NCI-H510A treated with DMSO at 0.1 percent for 48 hours (cell line): ENCODE data around the gene TAF5.
A peak's percentile ranks its signal among the peaks of the same experiment; 100 is the strongest.
"Not testable (repeated sequence)": the region's sequence is repeated elsewhere in the genome, so short reads cannot be mapped to it uniquely, and the experiment has no call there.

Experiments
- DNase-seq: peaks from one replicate; lab custom pipeline; 2025; lab: John Stamatoyannopoulos, UW

TAF5 gene

DNA sequence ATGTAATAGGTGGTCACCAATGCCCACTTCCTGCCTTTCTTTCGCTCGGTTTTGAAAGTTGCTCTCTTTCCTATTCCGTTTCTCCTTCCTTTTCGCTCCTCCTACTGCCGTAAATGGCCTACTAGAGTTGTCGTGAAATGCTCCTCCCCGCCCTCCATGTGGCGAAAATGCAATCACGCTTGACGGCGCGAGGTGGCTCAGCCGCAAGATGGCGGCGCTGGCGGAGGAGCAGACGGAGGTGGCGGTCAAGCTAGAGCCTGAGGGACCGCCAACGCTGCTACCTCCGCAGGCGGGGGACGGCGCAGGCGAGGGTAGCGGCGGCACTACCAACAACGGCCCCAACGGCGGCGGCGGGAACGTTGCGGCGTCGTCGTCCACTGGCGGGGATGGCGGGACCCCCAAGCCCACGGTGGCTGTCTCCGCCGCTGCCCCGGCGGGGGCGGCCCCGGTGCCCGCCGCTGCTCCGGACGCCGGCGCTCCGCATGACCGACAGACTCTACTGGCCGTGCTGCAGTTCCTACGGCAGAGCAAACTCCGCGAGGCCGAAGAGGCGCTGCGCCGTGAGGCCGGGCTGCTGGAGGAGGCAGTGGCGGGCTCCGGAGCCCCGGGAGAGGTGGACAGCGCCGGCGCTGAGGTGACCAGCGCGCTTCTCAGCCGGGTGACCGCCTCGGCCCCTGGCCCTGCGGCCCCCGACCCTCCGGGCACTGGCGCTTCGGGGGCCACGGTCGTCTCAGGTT is at the start of gene TAF5:
Gene TAF5, plus strand, starts transcription at position 195 of the 737 bp plus-strand sequence. Its CDS starts 14 bp downstream, at position 209.
- peak; percentile 97 for DNase-seq

DNA sequence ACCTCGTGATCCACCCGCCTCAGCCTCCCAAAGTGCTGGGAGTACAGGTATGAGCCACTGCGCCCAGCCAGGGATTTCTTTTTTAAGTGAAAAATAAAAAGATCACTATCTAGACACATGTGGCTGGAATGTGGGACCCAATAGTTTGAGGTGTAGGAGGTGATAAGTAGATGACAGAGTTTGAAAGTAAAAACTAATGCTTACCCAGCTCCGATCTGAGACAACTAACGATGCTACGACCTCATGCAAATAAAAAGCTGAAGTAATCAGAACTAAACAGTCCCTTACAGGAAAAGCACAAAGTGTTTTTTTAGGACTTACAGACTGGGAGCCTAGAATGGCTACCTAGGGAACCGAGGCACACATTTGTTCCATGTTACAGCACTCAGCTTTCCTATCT is 39.9 kb upstream of the TAF5 start:
- DNase-seq: no peak

DNA sequence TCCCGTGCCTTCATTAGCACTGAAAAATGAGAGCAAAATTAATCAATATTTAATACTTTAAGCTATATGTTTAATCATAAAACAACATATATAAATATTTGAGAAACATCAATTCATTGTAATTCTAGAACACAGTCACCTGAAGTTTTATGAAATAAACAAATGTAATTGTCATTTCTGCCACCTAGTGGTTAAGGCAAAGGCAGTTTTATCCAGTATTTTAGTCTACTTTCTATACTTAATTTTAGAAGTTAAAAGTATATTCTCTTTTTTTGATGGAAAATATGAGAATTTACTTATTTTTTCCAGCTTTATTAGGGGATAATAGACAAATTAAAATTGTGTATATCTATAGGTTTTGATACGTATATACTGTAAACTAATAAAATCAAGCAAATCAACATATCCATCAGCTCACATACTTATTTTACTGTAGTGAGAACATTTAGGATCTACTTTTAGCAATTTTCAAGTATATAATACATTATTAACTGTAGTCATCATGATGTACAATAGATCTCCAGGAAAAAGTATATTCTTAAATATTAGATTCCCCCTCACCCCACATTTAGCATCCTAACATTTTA is 33.7 kb upstream of the TAF5 start:
- peak; percentile 38 for DNase-seq

DNA sequence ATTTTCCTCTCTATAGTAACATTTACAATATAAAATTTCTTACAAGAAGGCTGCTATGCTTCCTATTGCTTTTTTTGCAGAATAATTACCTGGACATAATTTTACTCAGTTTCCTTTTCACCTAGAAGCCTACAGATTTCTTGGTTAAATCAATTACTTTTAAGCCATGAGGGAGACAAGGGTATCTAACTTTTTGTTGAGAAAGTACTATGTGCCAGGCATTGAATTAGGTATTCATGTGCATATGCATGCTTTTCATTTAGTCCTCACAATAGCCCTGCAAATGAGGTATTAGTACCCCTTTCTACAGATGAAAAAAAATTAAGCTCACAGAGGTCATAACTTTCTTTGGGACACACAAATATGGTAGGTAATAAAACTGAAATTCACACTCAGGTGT is 33.2 kb upstream of the TAF5 start:
- DNase-seq: no peak

DNA sequence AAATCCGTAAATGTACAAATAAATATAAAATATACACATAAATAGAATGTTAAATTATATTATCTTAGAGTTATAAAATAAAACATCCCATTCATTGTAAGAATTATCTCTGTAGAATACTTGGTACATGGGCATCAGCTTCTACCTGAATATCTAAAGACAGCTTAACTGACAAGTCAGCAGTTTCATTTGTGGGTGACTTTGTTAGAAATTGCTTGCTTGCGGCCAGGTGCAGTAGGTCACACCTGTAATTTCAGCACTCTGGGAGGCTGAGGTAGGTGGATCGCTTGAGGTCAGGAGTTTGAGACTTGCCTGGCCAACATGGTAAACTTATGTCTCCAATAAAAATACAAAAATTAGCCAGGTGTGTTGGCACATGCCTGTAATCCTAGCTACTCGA is 31.4 kb upstream of the TAF5 start:
- no peak for DNase-seq

DNA sequence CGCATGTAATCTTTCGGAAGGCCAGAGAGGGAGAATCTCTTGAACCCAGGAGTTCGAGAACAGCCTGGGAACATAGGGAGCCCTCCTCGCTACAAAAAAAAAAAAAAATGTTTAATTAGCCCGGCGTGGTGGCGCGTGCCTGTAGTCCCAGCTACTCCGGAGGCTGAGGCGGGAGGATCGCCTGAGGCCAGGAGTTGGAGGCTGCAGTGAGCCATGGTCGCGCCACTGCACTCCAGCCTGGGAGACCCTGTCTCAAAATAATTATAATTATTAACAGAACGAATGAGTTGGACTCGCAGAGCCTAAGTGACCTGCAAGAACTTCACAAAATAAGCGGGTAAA is 17.6 kb upstream of the TAF5 start:
- no peak for DNase-seq

DNA sequence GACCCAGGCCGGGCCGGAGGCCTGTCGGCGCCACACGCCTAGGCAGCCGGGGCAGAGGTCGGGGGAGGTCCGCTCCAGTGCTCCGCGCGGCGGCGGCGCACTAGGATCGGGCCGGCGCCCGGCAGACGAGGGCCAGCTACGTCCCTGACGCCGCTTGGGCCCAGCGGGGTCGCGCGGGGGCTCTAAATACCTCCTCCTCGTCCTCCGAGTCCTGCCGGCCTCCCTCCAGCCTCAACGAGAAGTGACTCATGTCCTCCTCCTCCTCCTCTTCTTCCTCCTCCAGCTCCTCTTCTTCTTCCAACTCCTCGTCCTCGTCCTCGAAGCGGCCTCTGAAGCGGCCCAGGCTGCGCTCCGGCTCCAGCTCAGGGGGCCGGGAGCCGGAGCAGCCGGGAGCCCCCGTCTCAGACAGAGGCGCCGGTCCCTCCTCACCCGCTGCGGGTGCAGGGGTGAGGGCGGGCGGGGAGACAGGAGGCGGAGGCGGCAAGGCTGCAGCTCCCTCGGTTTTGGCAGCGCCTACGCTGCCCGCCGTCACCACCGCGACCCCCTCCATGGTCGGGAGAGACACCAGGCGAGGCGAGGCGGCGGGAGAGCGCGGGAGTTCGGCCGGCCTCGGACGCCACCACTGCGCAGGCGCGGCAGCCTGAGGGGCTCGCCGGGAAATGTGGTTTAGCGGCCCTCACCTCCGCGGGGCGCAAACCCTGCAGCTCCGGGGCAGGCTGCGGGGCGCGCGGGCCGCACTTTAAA is 17.1 kb upstream of the TAF5 start, which contains the start of gene PCGF6:
Gene PCGF6, minus strand, starts transcription at position 624 of the 744 bp plus-strand sequence. Its CDS starts 74 bp downstream, at position 550.
- peak; percentile 87 for DNase-seq

DNA sequence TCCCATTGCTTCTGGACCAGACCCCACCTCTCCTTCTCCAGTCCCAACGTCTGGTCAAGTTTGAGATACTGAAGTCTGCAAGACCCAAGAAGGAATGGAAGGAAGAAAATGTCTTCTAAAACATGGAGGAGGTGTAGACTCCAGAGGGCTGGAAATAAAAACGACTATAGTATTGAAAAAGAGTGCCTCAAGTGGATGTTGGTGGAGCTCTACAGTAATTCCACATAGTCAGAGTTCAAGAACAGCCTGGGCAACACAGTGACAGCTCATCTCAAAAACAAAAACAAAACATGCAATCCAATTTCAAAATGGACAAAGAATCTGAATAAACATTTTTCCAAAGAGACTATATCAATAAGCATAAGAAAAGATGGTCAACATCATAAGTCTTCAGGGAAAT is 14.5 kb upstream of the TAF5 start:
- no peak for DNase-seq

DNA sequence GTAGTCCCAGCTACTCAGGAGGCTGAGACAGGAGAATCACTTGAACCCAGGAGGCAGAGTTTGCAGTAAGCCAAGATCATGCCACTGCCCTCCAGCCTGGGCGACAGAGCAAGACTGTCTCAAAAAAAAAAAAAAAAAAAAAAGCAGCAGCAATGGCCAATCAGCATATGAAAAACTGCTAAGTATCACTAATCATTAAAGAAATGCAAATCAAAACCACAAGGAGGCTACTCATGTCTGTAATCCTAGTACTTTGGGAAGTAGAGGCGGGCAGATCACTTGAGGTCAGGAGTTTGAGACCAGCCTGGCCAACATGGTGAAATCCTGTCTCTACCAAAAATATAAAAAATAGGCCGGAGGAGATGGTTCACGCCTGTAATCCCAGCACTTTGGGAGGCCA is 13.2 kb upstream of the TAF5 start:
- not testable (repeated sequence) for DNase-seq

DNA sequence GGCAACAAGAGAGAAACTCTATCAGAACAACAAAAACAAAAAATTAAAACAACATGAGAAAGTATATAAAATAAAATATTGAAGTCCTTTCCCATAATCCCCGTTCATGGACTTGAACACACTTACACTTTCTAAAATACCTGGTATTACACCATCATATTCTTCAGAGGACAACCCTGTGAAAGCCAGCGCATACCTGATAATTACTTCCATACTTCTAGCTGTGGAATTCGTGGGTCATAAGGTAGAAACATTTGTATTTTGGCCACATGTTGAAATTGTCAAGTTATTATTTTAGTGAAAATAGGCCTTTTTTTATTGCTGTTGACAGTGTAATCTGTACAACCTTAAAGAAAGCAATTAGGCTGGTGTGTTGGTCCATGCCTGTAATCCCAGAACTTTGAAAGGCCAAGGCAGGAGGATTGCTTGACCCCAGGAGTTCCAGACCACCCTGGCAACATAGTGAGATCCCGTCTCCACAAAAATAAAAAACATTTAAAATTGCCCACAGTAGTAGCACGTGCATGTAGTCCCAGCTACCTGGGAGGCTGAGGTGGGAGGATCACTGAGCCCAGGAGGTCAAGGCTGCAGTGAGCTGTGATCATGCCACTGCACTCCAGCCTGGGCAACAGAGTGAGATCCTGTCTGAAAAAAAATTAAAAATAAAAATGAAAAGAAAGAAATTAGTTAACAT is 11.7 kb upstream of the TAF5 start:
- DNase-seq: no peak

DNA sequence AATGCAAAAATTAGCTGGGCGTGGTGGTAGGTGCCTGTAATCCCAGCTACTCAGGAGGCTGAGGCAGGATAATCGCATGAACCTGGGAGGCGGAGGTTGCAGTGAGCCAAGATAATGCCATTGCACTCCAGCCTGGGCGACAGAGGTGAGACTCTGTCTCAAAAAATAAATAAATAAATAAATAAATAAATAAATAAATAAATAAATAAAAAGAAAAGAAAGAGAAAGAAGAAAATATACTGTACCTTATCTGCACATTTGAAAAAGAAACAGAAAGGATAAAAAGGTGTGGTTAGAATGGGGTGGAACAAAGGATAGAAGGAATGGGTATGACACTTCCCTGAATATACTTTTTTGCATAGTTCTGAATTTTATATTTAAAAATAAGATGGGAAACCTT is 8.3 kb upstream of the TAF5 start:
- DNase-seq: not testable (repeated sequence)

DNA sequence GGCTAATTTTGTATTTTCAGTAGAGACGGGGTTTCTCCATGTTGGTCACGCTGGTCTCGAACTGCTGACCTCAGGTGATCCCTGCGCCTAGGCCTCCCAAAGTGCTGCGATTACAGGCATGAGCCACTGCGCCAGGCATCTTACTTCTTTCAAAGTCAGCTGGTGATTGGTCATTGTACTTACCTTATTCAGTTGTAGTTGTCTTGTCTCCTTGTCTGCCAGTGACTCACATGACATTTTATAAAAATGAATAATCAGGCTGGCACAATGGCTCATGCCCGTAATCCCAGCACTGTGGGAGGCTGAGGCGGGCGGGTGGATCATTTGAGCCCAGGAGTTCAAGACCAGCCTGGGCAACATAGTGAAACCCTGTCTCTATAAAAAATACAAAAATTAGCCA is 7.0 kb upstream of the TAF5 start:
- DNase-seq: not testable (repeated sequence)

DNA sequence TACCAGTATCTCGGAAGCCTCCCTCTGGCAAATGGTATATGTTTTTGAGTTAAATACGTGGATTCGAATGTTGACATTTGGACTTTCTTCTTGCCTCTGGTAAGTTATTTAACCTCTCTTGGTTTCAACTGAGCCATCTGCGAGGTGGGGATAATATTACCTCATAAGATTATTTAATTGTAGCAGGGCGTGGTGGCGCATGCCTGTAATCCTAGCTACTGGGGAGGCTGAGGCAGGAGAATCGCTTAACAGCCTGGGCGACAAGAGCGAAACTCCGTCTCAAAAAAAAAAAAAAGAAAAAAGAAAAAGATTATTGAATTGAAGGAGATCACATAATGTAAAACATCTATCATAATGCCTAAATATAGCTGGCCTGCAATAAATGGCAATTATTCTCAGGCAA is 396 bp upstream of the TAF5 start:
- DNase-seq: peak; percentile 50

DNA sequence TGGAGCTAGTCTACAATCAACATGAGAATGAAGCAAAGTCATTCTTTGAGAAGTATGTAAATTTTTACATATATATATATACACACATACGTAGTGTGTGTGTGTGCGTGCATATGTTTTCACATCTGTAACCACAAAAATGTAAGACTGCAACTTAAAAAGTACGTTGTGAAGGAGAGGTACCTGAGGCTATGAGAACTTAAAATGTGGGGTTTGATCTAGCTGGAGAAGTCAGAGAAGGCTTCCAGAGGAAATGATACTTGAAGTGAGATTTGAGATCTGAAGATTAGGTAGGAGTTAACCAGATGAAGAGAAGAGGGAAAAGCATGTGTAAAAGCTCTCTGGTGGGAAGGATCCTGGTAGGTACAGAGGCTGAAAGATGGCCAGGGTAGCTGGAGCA is 5.8 kb downstream of the TAF5 start:
- DNase-seq: no peak

DNA sequence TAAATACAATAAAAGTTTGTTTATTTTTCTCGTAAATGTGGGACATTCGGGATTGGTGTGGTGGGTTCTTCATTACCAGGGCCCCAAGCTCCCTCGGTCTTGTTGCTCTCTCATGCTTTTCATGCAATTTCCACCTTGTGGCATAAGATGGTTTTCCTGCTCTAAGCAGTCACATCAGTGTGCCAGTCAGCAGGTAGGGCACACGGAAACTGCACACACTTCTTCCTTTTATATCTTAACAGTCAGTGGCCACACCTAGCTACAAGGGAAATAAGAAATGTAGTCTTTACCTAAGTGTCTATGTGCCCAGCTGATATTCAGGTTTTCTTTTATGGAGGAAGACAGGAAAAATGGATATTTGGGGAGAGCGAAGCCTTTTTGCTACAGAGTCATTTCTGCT is 6.5 kb downstream of the TAF5 start:
- no peak for DNase-seq

DNA sequence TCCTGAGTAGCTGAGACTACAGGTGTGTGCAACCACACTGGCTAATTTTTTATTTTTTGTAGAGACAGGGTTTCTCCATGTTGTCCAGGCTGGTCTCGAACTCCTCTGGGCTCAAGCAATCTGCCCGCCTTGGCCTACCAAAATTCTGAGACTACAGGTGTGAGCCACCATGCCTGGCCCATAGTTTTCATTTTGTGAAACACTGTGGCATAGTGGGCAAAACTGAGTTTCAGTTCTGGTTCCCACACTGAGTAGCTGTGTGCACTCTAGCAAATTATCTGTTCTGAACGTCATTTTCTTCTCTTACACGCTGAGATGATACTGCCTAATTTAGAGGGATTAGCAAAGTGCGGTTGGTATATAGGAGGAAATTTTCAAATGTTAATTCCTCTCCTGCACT is 15.0 kb downstream of the TAF5 start:
- no peak for DNase-seq

DNA sequence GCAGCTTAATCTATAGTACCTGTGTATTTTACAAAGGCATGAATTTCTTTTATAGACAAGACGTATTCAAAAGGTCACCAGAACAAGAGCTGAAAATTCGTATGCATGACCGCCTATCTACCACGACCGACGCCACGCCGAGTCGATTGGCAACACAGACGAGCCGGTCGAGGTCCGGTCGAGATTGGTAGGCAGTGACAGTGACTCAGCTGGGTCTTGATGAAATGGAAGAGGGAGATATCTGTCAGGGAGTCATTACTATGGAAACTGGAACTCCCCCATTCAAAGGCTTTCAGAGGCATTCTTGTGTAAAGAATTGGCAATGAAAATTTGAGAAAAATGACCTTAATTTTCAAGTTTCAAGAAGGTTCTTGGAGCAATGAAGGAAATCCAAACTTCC is 26.4 kb downstream of the TAF5 start:
- no peak for DNase-seq

DNA sequence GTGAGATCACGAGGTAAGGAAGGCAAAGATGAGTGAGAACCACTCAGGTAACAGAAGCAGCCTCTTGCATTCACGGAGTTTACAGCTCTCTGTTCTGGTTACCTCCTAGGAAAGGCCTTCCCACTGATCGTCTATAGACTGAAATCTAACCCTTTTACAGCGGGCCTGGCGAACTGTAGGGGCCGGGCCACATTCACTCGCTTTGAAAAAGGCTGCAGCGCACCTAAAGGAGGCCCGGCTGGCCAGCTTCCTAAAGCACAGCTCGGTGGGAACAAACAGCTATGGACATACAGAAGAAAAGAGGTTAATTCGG is 27.9 kb downstream of the TAF5 start:
- no peak for DNase-seq

DNA sequence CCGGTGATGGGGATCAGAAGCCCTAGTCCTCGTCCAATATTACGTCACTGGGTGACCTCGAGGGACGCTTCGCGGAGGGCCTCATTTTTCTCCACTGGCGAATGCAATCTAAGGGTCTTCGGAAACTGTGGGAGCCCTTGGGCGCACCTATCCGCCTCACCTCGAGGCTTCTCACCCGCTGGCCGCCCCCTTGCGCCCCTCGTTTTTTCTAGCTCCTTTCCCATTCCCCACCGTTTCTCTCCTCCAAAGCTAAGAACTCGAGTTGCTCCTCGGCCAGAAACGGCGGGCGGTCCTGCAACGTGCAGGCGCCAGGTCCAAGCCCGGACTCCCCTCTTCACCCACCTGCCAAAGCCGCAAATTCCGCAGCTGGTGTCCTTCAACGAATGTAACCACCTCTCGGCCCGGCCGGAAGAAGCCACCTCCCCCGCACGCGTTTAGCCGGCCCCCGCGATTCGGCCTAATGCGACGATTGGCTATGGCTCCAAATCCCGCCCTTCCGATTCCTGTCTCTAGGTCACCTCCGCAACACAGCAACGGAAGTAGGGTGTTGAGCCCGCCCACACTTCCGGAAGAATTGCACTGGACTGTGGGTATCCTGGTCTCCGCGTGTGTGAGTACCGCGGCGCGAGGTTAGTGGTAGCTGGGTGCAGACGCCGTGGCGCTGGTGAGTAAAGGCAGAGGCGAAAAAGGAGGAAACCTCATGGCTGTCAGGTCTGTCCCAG is 28.5 kb downstream of the TAF5 start, which contains the start of the genes ATP5MK and PDCD11:
Gene ATP5MK, minus strand, starts transcription at position 409 of the 722 bp plus-strand sequence. CDS start 4,018 bp downstream, outside the sequence.
Gene PDCD11, plus strand, starts transcription at position 560 of the 722 bp plus-strand sequence. CDS start 1,801 bp downstream, outside the sequence.
- peak; percentile 98 for DNase-seq

DNA sequence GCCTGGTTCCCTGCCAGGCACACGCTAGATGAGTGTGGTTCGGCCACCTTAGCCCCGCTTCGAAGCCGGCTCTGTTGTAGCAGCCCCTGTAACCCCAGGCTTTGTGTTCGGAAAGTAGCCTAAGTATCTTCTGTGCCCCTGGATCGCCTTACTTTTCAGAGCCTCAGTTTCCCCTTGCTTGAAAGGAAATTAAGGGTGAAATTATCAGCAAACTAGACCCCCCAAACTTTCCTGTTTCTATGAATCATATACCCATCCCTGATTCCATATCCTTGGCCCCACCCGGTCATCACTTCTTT is 29.0 kb downstream of the TAF5 start:
- DNase-seq: no peak

DNA sequence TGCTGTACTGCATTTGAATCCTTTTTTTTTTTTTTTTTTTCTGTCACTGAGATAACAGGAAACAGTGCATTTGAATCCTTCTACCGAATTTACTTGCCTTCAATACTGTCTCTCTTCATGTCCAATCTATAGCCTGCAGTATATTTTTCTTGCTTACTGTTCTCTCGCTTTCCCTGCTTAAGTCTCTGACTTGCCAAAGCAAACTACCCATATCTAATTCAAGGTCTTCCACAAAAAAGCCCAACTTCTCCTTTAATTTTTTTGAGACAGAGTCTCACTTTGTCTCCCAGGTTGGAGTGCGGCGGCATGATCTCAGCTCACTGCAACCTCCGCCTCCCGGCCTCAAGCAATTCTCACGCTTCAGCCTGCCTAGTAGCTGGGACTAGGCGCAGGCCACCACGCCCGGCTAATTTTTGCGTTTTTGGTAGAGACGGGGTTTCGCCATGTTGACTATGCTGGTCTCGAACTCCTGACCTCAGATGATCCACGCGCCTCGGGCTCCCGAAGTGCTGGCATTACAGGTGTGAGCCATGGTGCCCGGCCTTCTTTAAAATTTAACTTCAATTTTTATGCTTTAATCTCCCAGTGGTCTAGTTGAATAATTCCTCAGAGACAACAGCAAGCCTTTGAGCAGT is 29.5 kb downstream of the TAF5 start:
- DNase-seq: no peak

DNA sequence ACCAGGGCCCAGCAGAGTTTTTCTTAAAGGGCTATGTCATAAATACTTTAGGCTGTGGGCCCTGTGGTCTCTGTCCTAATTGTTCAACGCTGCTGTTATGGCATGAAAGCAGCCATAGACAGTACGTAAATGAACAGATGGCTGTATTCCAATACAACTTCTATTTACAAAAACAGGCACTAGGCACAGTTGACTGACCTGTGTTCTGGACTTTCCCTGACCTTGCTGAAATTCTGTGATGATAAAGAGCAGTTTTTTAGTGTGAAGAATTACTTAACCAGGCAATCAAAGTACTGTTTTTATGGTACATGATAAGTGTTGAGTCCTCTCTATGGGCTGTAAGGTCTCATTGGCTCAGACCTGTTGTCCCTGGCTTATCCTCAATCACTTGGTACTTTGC is 45.8 kb downstream of the TAF5 start:
- DNase-seq: no peak
